Tibial nerve (tissue), 3 donors: Measurements from ENCODE around the gene CDHR5.

Source experiments
- POLR2A ChIP-seq, 2 donors: fragments of 450-650 bp; IDR thresholded peaks; one replicate each; pipeline ENCODE4 v1.6.1; 2017; ENCODE audit warnings: antibody characterized with exemption in 2 of 2, mild to moderate bottlenecking in 2 of 2, moderate library complexity in 2 of 2
- TF ChIP-seq, protein P1 (sequence below), 5 experiments: fragments of 200-600 bp in 3 of 5; fragments of 450-650 bp in 2 of 5; sonication (generic) in 3 of 5; IDR thresholded peaks; one replicate each; pipeline ENCODE4 v1.5.1; 2016 to 2019; ENCODE audit warnings: antibody characterized with exemption in 5 of 5, mild to moderate bottlenecking in 3 of 5, moderate library complexity in 2 of 5

DNA sequence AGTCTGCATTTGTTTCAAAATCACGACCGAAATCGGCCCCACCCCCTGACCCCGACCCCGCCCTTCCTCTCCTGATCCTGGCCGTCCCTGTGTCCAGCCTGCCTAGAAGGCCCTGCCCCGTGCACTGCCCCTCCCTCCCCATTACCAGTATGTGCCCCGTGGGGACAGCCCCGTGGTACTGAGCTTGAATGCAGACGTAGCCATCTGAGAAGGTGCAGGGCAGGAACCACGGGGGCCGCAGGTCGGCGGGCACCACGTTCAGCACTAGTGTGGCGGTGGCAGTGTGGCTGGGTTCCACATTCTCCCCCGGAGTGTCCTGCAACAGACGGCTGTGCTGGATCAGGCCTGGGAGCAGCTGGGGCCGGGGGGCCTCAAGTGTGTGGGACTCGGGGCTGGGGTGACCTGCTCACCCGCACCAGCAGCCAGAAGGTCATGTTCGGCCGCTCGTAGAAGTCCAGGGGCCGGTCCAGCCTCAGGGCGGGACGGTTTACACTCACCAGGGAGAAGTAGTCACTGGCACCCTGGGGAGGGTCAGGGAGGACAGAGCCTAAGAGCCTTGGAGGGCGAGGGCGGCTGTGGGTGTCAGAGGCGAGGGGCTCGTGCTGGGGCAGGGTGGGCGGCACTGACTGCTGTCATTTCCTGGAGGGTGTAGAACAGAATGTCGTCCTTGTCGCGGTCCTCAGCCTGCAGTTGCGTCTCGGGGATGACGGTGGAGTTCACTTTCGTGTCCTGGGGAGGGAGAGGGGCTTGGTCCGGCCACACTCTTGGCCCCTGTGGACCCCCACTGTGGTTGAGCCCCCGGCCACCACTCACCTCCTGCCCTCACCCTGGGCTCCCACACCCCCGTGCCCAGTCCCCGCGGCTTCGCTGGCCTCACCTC lies 3.6 kb downstream of the CDHR5 start:
- no peak for TF ChIP-seq POLR2A (IDR thresholded peaks at IDR 0.05)
- TF ChIP-seq, protein P1, sequence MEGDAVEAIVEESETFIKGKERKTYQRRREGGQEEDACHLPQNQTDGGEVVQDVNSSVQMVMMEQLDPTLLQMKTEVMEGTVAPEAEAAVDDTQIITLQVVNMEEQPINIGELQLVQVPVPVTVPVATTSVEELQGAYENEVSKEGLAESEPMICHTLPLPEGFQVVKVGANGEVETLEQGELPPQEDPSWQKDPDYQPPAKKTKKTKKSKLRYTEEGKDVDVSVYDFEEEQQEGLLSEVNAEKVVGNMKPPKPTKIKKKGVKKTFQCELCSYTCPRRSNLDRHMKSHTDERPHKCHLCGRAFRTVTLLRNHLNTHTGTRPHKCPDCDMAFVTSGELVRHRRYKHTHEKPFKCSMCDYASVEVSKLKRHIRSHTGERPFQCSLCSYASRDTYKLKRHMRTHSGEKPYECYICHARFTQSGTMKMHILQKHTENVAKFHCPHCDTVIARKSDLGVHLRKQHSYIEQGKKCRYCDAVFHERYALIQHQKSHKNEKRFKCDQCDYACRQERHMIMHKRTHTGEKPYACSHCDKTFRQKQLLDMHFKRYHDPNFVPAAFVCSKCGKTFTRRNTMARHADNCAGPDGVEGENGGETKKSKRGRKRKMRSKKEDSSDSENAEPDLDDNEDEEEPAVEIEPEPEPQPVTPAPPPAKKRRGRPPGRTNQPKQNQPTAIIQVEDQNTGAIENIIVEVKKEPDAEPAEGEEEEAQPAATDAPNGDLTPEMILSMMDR (IDR thresholded peaks at IDR 0.05), result no peak
